Measurements from ENCODE around the gene LDLRAP1.

The LDLRAP1 gene

DNA sequence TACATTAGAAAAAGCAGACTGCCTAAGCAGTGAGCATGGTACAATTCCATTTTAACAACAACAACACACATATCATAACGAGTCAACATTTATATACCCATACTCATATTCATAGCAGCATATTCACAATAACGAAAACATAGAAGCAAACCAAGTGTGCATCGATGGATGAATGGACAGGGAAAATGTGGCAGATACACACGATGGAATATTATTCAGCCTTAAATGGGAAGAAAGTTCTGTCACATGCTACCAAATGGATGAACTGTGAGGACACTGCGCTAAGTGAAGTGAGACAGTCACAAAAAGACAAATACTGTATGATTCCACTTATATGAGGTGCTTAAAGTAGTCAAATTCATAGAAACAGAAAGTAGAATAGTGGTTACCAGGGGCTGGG, 63.7 kb downstream of the LDLRAP1 start:
- H3K4me2 ChIP-seq: no peak overlapping the region

DNA sequence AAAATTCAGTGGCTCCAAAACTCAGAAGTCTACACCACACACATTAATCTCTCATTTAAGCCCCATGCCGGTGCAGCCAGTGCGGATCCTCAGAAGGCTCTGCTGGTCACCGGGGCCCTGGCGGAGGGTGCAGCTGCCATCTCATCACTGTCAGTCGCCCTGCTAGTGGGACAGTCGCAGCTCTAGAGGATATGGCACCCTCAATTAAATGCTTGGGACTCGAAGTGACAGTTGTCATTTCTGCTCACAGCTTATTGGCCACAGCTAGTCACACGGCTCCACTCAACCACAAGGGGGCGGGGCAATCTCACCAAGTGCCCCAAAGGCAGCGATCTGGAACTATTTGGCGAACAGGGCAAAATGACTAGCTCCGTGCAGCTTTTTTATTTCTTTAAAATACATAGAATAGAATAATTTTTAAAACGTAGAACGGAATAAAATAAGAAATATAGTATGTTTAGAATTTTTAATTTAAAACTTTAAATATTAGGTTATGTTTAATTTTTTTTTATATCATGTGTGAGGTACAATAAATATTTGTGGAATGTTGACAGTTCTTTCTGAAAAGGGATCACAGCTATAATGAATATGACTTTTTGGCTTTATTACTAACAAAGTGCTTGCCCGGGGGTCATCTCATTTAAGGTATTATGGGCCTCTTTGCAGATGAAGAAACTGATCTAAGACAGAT, 65.2 kb downstream of the LDLRAP1 start:
- no peaks in the 10 kb centered on the region for H3K9me3 ChIP-seq (replicated peaks in 1 of 11)
- no peak overlapping the region for H3K9ac ChIP-seq
- TF ChIP-seq Cebpa-rat (IDR thresholded peaks at IDR 0.05): no peak
- no peaks in the 10 kb centered on the region; a peak in 1 of 22 replicates for H4K20me1 ChIP-seq
- no peaks in the 10 kb centered on the region for H3K36me3 ChIP-seq
- no peaks in the 10 kb centered on the region for H3K27me3 ChIP-seq
- H3K4me1 ChIP-seq: peaks cover 0 to 19% (median 9%) of the 10 kb centered on the region in 10 experiments; a peak in 10 of 20 replicates
- H3K27ac ChIP-seq: no peak overlapping the region
- H3K4me2 ChIP-seq: peak overlapping the region; percentile 45 to 97 (median 68); a peak in 21 of 22 replicates
- peak overlapping the region in 2 of 10 experiments; percentile 27 to 41; a peak in 3 of 20 replicates for H3K4me3 ChIP-seq

More for the DNA sequence above, 63.7 kb downstream of the LDLRAP1 start:
- no peak for TF ChIP-seq Cebpa-rat (IDR thresholded peaks at IDR 0.05)
- H3K4me1 ChIP-seq: peaks cover 0 to 31% (median 14%) of the 10 kb centered on the region in 10 experiments; a peak in 13 of 20 replicates
- no peaks in the 10 kb centered on the region for H3K36me3 ChIP-seq
- H4K20me1 ChIP-seq: no peaks in the 10 kb centered on the region; a peak in 1 of 22 replicates
- H3K27ac ChIP-seq: no peak overlapping the region
- H3K4me3 ChIP-seq: no peak overlapping the region
- no peak overlapping the region for H3K9ac ChIP-seq
- no peaks in the 10 kb centered on the region for H3K27me3 ChIP-seq
- H3K9me3 ChIP-seq (replicated peaks in 1 of 11): no peaks in the 10 kb centered on the region

DNA sequence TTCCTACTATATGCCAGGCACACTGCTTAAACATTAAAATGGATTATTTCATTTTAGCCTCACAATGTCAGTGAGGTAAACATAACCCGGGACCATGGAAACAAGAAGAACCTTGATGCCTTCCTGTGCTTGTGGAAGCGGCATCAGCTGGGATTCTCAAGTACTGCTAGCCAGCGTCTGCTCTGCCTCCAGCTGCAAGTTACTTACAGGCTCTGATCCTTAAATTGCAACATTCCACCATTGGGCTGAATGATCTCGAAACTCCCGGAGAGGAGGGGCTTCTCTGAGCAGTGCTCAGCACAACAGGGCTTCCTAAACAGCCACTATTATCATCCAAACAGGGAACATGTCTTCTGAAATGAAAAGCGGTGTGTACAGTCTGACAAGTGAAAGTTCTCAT, 66.5 kb downstream of the LDLRAP1 start:
- Histone ChIP-seq H3K9me3 (replicated peaks in 1 of 11) (no peaks in the 10 kb centered on the region), H3K9ac (no peak overlapping the region), H3K27me3 (0 out of 22 replicates have a peak, but pooled peaks cover 0 to 3% (median 0%) of the 10 kb centered on the region in 11 experiments), H3K4me3 (no peak overlapping the region), H3K36me3 (no peaks in the 10 kb centered on the region), H4K20me1 (peaks cover 0 to under 1% (median 0%) of the 10 kb centered on the region in 11 experiments; a peak in 1 of 22 replicates), H3K4me1 (peaks cover 0 to 26% (median 10%) of the 10 kb centered on the region in 10 experiments; a peak in 12 of 20 replicates), H3K27ac (no peak overlapping the region), H3K4me2 (no peak overlapping the region)
- no peak for TF ChIP-seq Cebpa-rat (IDR thresholded peaks at IDR 0.05)

DNA sequence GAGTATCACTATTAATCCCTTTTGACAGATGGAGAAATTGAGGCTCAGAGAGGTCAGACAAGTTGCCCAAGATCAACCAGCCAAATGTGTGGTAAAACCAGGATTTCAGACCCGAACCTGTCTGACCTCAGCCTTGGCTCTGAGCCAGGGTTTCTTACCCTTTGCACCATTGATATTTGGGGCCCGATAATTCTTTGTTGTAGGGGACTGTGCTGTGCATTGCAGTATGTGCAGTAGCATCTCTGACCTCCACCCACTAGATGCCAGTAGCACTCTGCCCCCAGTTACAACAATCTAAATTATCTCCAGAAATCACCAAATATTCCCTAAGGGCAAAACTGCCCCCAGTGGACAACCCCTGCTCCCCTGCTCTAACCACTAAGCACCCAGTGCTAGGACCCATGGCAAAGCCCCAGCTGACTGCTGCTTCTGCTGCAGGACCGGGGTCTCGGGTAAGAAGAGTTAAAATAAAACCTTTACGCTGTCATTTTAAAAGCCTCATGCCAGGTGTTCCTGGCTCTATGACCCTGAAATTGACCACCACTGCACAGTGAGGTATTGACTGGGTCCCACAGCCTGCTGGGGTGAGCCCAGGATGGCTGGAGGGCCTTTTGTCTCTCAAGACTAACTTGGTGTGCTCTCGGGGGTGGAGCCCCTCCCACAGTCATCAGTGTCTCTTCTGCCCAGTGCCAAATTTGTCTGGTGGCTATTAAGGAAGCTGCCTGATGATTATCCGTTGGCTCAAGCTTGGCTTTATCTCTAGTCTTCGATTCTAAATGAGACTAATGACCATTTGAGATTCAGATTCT, 67.6 kb downstream of the LDLRAP1 start:
- Histone ChIP-seq H3K4me3 (no peak overlapping the region), H4K20me1 (peaks cover 0 to 11% (median 0%) of the 10 kb centered on the region in 11 experiments; a peak in 3 of 22 replicates), H3K36me3 (no peaks in the 10 kb centered on the region), H3K9ac (no peak overlapping the region), H3K9me3 (replicated peaks in 1 of 11) (no peaks in the 10 kb centered on the region), H3K27me3 (peaks cover 0 to 8% (median 0%) of the 10 kb centered on the region in 11 experiments; a peak in 1 of 22 replicates), H3K4me2 (peak overlapping the region in 1 of 11 experiments; percentile 12; a peak in 2 of 22 replicates), H3K27ac (no peak overlapping the region), H3K4me1 (peaks cover 0 to 37% (median 20%) of the 10 kb centered on the region in 10 experiments; a peak in 17 of 20 replicates)
- TF ChIP-seq Cebpa-rat (IDR thresholded peaks at IDR 0.05): no peak

DNA sequence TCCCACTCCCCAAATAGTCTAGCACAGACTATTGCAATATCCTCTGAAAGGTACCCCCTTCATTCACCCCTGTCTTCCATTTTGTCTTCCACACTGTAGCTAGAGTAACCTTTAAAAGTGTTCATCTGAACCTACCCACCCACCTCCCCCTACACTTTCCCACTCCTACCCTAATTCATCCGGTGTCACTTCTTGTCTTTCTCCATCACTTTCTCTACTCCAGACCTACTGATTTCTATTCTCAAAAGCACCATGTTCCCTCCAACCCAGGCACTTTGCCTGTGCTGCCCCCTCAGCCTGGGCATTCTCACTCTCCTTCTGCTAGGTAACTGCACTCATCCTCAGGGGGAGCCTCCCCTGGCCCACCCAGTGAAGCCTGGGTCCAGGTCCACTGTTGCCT, 68.4 kb downstream of the LDLRAP1 start:
- TF ChIP-seq Cebpa-rat (IDR thresholded peaks at IDR 0.05): no peak
- Histone ChIP-seq H3K4me3 (no peak overlapping the region), H3K9ac (no peak overlapping the region), H4K20me1 (peaks cover 0 to 12% (median 0%) of the 10 kb centered on the region in 11 experiments; a peak in 4 of 22 replicates), H3K36me3 (no peaks in the 10 kb centered on the region), H3K27ac (no peak overlapping the region), H3K9me3 (replicated peaks in 1 of 11) (no peaks in the 10 kb centered on the region), H3K4me2 (no peak overlapping the region), H3K27me3 (peaks cover 0 to 8% (median under 1%) of the 10 kb centered on the region in 11 experiments; a peak in 15 of 22 replicates), H3K4me1 (peaks cover 0 to 41% (median 25%) of the 10 kb centered on the region in 10 experiments; a peak in 17 of 20 replicates)

DNA sequence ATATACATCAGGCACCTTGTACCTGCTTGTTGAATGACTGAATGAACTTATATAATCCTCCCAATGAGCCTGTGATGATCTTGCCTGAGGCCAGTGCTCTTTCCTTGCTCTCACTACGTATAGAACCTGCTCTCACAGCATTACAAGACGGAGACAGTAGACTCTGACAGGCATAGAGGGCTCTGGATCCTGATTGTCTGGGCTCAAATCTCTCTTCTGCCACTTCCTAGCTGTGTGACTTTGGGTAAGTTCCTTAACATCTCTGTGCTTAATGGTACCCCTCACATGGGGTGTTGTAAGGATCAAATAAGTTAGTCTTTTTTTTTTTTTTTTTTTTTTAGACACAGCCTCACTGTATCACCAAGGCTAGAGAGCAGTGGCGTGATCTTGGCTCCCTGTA, 69.0 kb downstream of the LDLRAP1 start:
- Histone ChIP-seq H3K9me3 (replicated peaks in 1 of 11) (no peaks in the 10 kb centered on the region), H4K20me1 (peaks cover 0 to 12% (median 0%) of the 10 kb centered on the region in 11 experiments; a peak in 4 of 22 replicates), H3K4me3 (no peak overlapping the region), H3K9ac (no peak overlapping the region), H3K36me3 (no peaks in the 10 kb centered on the region), H3K27ac (no peak overlapping the region), H3K4me2 (no peak overlapping the region), H3K27me3 (peaks cover 5 to 14% (median 7%) of the 10 kb centered on the region in 11 experiments), H3K4me1 (peaks cover under 1 to 46% (median 31%) of the 10 kb centered on the region in 10 experiments; a peak in 18 of 20 replicates)
- TF ChIP-seq Cebpa-rat (IDR thresholded peaks at IDR 0.05): no peak

DNA sequence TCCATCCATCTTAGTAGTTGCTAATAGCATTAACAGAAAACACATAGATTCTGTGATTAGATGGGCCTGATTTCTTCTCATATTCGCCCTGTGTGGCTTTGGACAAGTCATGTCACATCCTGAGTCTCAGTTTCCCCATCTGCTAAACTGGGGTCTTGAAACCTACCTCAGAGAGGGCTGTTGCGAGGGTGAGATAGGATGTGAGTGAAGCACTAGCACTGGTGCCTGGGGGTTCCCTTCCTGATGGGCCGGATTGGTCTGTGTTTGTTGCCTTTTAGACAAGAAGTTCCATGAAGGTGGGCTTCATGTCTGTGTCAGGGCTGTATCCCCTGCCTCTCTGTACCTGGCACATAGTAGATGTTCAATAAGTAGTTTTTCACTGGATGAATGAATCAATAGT, 69.7 kb downstream of the LDLRAP1 start:
- Histone ChIP-seq H3K4me1 (peaks cover 7 to 53% (median 37%) of the 10 kb centered on the region in 10 experiments), H3K4me3 (no peak overlapping the region), H3K4me2 (no peak overlapping the region), H3K9me3 (replicated peaks in 1 of 11) (no peaks in the 10 kb centered on the region), H3K27me3 (peaks cover 12 to 20% (median 13%) of the 10 kb centered on the region in 11 experiments), H3K27ac (no peak overlapping the region), H3K36me3 (no peaks in the 10 kb centered on the region), H3K9ac (no peak overlapping the region), H4K20me1 (peaks cover 0 to 19% (median 5%) of the 10 kb centered on the region in 11 experiments; a peak in 10 of 22 replicates)
- TF ChIP-seq Cebpa-rat (IDR thresholded peaks at IDR 0.05): no peak

DNA sequence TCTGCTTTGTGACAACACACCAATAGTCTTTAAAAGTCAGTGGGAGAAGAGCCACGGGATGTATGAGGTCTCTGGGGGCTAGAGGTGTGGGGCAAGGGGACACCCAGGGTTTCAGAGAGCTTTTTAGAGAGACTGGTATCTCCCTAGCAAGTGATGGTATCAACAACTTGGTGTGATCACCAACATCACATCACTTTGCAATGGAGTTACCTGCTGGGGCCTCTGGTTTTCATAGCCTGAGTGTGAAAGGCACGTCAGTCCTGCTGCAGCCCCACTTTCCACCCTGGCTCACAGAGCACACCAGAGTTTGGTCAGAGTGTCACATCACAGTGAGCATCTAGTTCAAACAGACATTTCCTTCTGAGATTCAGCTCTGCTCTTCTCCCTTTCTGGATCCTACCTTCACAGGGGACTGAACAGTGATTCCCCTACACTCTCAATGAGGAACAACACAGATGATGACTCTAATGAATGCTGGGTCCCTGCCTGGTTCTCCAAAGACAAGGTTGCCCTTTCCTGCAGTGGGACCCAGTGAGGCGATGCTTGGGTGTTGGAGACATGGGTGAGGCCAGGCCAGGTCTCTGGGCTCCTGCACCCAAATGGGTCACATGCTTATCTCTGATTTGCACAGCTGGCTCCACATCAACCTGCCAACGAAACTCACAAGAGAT, 71.2 kb downstream of the LDLRAP1 start:
- peaks cover 23 to 35% (median 27%) of the 10 kb centered on the region in 11 experiments for H3K27me3 ChIP-seq
- H3K9ac ChIP-seq: no peak overlapping the region
- H3K4me2 ChIP-seq: peak overlapping the region in 8 of 11 experiments; percentile 100; a peak in 12 of 22 replicates
- no peaks in the 10 kb centered on the region for H3K9me3 ChIP-seq (replicated peaks in 1 of 11)
- H3K27ac ChIP-seq: no peak overlapping the region
- H3K36me3 ChIP-seq: no peaks in the 10 kb centered on the region
- no peak overlapping the region for H3K4me3 ChIP-seq
- H3K4me1 ChIP-seq: peaks cover 11 to 49% (median 32%) of the 10 kb centered on the region in 10 experiments
- peaks cover 0 to 28% (median 11%) of the 10 kb centered on the region in 11 experiments; a peak in 13 of 22 replicates for H4K20me1 ChIP-seq
- TF ChIP-seq Cebpa-rat (IDR thresholded peaks at IDR 0.05): no peak
